Mammary epithelial cell (primary cell): ENCODE measurements around the gene NAALADL1.

Experiments used
- EZH2 ChIP-seq: IDR thresholded peaks from 2 replicates; pipeline ENCODE4 v1.6.1; 2012; ENCODE audit warnings: low read length, inconsistent platforms, borderline replicate concordance
- TF ChIP-seq, protein P1 (sequence below), 2 donors: IDR thresholded peaks in 1 of 2; conservative IDR thresholded peaks in 1 of 2; 2 replicates each; pipeline ENCODE4 v1.5.1; 2011 to 2012; ENCODE audit warnings: inconsistent platforms in 2 of 2, low read length in 2 of 2, mild to moderate bottlenecking in 2 of 2, control low read depth in 1 of 2, low read depth in 1 of 2; ENCODE audit not compliant: insufficient read depth in 1 of 2; ENCODE audit errors: extremely low read depth in 1 of 2

DNA sequence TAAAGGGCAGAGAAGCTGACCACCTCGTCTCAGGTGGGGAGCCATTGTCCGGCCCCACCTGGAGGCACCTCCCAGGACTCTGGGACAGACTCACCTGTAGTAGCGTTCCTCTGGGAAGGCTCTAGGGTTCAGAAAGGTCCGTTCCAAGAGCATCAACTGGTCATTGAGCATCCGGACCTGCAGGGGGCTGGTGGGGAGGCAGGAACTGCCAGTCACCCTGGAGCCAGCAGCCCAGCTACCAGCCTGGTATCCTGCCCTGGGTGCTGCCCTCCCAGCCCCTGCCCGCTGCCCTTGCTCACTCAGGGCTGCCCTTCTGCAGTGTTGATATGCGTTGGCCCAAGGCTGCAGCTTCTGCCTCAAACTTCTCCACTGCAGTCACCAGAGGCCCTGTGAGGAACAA lies 12.6 kb downstream of the NAALADL1 start:
- TF ChIP-seq, protein P1, sequence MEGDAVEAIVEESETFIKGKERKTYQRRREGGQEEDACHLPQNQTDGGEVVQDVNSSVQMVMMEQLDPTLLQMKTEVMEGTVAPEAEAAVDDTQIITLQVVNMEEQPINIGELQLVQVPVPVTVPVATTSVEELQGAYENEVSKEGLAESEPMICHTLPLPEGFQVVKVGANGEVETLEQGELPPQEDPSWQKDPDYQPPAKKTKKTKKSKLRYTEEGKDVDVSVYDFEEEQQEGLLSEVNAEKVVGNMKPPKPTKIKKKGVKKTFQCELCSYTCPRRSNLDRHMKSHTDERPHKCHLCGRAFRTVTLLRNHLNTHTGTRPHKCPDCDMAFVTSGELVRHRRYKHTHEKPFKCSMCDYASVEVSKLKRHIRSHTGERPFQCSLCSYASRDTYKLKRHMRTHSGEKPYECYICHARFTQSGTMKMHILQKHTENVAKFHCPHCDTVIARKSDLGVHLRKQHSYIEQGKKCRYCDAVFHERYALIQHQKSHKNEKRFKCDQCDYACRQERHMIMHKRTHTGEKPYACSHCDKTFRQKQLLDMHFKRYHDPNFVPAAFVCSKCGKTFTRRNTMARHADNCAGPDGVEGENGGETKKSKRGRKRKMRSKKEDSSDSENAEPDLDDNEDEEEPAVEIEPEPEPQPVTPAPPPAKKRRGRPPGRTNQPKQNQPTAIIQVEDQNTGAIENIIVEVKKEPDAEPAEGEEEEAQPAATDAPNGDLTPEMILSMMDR (conservative IDR thresholded peaks at IDR 0.05 in 1 of 2, IDR thresholded peaks at IDR 0.05 in 1 of 2; ENCODE audit: extremely low read depth in 1 of 2, insufficient read depth in 1 of 2, low read depth in 1 of 2, low read length in 2 of 2): no peak
- TF ChIP-seq EZH2: no peak
